GM06990 (cell line): ENCODE measurements around the gene PGK2.

Experiments
- DNase-seq: peaks from one replicate; pipeline ENCODE4 v3.0.0-alpha.2; 2011; ENCODE audit not compliant: insufficient read length; ENCODE audit errors: extremely low read depth
- H3K27me3 ChIP-seq: replicated peaks from 2 replicates; pipeline ENCODE4 v1.6.0; 2011; ENCODE audit warnings: low read length; ENCODE audit not compliant: control insufficient read depth, insufficient read depth
- H3K36me3 ChIP-seq: 2 replicates; pipeline ENCODE4 v1.5.1; 2011; ENCODE audit warnings: low read length; ENCODE audit not compliant: control insufficient read depth, insufficient read depth
- H3K4me3 ChIP-seq: replicated peaks from 2 replicates; pipeline ENCODE4 v1.5.1; 2011; ENCODE audit warnings: low read depth, mild to moderate bottlenecking, control low read depth, low read length
- CTCF ChIP-seq: IDR thresholded peaks from 2 replicates; pipeline ENCODE4 v1.5.1; 2011; ENCODE audit warnings: low read length, control low read depth, mild to moderate bottlenecking, inconsistent platforms; ENCODE audit not compliant: insufficient read depth, poor library complexity, severe bottlenecking

The PGK2 gene

GRCh38 chr6:49766762-49767161 is 20.3 kb downstream of the PGK2 start:
- Histone ChIP-seq H3K36me3 (no peaks in the 10 kb centered on the region), H3K27me3 (no peaks in the 10 kb centered on the region), H3K4me3 (no peak overlapping the region)
- DNase-seq: no peak
- no peak for TF ChIP-seq CTCF

GRCh38 chr6:49764571-49765236 is 22.4 kb downstream of the PGK2 start:
- no peak overlapping the region for H3K4me3 ChIP-seq
- no peaks in the 10 kb centered on the region for H3K36me3 ChIP-seq
- TF ChIP-seq CTCF: no peak
- no peak for DNase-seq
- no peaks in the 10 kb centered on the region for H3K27me3 ChIP-seq

GRCh38 chr6:49744259-49744658 is 42.8 kb downstream of the PGK2 start, which contains the start of gene CRISP3:
TSS of gene CRISP3 (minus strand) at chr6:49744388. CDS start at chr6:49744367, 21 bp downstream.
- DNase-seq: no peak
- no peak within 1 kb of the TSS for H3K4me3 ChIP-seq
- no peaks in the 10 kb centered on the region for H3K27me3 ChIP-seq
- no peaks in the 10 kb centered on the region for H3K36me3 ChIP-seq
- TF ChIP-seq CTCF: no peak

- no peak for TF ChIP-seq CTCF
- Histone ChIP-seq H3K27me3 (no peaks in the 10 kb centered on the region), H3K36me3 (no peaks in the 10 kb centered on the region), H3K4me3 (no peak overlapping the region)
- DNase-seq: no peak
Measured at GRCh38 chr6:49743429-49743828, 43.7 kb downstream of the PGK2 start.

GRCh38 chr6:49739423-49739822 is 47.7 kb downstream of the PGK2 start:
- no peak for DNase-seq
- no peak overlapping the region for H3K4me3 ChIP-seq
- TF ChIP-seq CTCF: no peak
- no peaks in the 10 kb centered on the region for H3K36me3 ChIP-seq
- H3K27me3 ChIP-seq: no peaks in the 10 kb centered on the region
